HG02884 (cell line): Measurements from ENCODE around the gene ATOH8.

Source experiments
- ATAC-seq: cut with Tn5 transposase; IDR thresholded peaks from one replicate; pipeline ENCODE4 v1.9.1; 2021; ENCODE audit warnings: mild to moderate bottlenecking, moderate library complexity; ENCODE audit not compliant: unreplicated experiment

The ATOH8 gene

GRCh38 chr2:85718885-85719492, 34.8 kb upstream of the ATOH8 start:
- no peak for ATAC-seq

DNA sequence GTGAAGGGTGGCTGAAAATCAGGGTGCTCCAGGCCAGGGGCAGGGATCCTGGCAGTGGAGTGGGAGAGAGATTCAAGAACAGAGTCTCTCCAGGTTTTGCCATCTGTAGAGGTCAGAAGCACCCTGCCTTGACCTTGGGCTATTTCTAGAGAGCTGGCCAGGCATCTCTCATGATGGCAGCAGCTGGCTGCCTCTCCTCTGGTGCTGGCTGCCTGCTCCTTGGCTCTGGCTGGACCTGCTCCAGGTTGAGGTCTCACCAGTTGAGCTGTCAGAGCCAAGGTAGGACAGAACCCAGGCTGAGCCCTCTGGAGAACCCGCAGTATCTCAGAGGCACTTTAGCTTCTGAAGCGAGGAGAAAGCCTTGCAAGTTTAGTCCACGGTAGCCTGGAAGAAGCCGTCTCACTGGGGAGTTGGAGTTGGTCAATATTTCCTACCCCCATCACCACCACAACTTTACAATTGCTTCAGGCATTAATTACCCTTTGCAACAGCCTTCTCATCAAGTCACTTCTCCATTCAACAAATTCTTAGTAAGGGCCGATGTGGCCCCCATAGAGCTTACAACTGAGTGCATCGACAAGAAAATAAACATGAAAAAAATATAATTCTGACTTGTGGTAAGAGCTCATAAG, 34.1 kb upstream of the ATOH8 start:
- ATAC-seq, result no peak

- no peak for ATAC-seq
Measured at GRCh38 chr2:85720533-85720932, 33.3 kb upstream of the ATOH8 start.

DNA sequence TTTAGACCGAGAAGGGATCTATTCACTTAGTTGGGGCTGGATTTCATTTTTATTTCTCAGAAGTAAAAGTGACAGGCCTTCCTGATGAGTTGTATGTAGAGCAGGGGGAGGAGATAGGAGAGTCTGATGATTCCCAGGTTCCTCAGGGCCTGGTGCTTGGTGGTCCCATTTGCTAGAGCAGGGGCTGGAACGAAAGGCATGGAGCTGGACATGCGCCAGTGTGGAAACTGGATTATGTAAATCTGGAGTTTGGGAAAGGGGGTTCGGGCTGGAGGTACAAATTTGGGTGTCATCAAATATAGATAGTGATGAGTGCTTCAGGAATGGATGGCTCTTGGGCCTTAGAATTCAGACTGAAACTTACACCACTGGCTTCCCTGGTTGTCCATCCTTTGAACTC, 32.1 kb upstream of the ATOH8 start:
- ATAC-seq, result no peak

GRCh38 chr2:85722519-85722918, 31.3 kb upstream of the ATOH8 start:
- ATAC-seq, result no peak

DNA sequence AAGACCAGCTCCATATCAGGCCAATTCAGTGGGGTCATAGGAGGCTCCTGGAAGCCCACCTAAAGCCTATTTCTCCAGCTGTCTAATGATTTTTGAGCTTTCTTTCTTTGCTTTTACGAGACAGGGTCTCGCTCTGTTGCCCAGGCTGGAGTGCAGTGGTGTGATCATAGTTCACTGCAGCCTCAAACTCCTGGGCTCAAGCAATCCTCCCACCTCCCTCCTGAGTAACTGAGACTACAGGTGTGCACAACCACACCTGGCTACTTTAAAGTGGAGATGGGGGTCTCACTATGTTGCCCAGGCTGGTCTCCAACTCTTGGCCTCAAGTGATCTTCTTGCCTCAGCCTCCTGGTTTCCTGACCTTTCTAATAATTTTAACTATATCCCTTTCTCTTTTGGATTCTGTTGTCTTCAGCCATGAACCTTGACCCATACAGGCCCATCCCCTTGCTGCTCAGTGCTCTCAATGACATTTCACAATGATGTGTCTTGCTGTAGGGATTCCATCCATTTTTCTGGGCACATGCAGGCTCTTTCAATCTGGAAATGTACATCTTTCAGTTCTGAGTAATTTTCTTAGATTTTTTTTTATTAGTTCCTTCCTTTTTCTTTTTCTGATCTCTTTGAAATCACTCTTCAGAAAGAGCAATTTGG, 30.0 kb upstream of the ATOH8 start:
- no peak for ATAC-seq

DNA sequence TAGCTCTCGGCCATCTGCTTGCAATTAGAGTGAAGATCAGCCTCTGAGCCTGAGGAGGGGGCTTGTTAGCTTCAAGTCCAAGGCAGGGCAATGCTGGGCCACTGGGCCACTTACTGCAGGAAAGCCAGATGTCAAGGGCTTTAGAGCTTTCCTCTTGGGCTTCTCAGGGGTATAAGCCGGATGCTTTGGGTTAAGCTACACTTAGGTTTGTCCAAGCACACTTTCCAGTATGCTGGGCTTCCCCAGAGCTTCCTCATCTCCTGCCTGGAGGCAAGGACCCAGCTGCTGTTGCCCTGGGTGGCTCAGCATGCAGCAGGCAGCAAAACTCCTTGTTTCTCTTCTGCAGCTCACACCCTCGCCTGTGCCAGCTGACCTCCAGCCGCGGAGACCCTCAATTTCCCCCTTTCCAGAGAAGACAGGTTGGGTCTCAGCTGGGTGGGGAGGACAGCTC, 29.0 kb upstream of the ATOH8 start:
- no peak for ATAC-seq

DNA sequence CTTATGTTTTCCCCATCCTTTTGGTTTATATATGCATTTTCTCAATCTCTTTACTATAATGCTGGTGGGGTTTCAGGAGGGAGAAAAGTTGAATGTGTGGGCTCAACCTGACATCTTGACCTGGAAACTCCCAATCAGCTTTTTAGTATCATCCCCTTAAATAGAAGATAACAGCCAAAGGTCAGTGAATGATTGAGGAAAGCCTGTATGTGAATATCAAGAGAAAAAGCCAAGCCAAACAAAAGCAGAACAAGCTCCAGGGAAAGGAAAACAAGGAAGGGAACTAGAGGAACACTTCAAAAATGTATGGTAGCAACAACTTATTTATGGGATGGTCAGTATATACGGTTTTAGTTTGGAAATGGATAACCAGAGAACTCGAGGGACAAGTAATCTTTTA, 28.3 kb upstream of the ATOH8 start:
- ATAC-seq, result no peak

DNA sequence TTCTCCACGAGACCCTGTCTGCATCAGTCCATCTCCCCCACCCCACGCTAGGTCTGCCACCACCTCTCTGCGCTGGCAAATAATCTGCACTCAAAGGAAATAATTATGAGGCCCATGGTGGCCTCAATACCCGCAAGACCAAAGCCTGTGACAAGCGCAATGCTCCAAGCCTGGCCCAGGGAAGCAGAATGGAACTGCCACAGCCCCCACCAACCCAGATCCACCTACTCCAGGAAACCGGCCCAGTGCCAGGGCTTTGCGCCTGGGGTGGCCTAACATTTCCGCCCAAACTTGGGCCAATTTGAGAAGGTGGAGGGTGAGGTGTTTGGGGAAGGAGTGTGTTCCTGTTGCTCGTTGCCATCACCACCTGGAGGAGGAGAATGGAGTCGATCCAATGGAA, 26.0 kb upstream of the ATOH8 start:
- ATAC-seq, result no peak

GRCh38 chr2:85728342-85728741, 25.4 kb upstream of the ATOH8 start:
- ATAC-seq, result no peak

- peak; percentile 66 for ATAC-seq
Measured at GRCh38 chr2:85728883-85729824, 24.6 kb upstream of the ATOH8 start.

DNA sequence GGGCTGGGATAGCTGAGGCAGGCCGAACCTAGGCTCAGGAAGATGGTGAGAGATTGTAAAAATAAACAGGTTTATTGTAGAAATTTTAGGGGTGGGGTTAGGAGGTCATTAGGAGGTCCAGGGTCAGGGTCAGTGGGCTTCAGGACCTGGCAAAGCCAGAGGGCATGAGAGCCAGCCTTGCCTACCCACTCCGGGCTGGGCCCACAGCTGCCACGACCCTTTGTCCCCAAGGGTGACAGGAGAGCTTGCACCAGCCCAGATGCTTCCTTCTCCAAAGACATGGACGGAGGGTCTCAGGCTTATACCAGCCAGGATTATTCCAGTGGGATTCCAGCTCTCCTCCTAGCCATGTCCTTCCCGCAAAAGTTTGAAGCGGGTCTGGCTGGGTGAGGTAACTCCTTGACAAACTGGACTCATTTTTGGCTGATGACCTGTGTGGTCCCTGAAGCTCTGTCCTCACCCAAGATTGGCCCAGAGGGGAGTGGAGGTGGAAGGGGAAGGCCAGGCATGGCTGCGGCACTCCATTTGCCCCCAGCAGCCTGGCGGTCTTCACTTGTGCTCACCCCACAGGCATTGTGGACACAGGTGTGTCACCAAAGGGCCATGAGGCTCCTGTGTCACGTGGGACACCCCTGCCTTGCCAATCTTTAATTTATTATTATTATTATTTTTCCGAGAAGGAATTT, 23.8 kb upstream of the ATOH8 start:
- no peak for ATAC-seq

DNA sequence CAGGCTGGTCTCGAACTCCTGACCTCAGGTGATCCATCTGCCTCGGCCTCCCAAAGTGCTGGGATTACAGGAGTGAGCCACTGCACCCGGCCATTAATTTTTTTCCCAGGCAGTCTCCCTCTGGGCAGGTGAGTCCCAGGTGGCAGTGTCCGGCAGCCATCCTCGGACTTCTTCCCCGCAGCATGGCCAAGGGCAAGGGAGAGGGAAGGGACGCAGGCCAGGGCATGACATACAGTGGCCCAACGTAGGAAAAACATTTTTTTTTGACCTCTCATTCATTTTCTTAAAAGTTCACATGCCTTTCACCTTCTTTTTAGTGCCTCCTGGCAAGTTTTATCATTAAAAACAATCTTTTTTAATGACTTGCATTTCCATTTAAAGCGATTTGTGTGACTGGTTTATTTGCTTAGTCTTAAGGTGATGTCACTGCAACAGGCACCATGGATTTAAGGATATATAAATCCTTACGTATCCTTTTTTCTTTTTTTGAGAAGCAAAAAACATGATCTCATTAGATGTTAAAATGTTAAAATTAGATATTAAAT, 23.0 kb upstream of the ATOH8 start:
- ATAC-seq, result no peak

GRCh38 chr2:85731606-85732005, 22.2 kb upstream of the ATOH8 start:
- ATAC-seq, result no peak

GRCh38 chr2:85732467-85733120, 21.2 kb upstream of the ATOH8 start:
- ATAC-seq, result no peak

DNA sequence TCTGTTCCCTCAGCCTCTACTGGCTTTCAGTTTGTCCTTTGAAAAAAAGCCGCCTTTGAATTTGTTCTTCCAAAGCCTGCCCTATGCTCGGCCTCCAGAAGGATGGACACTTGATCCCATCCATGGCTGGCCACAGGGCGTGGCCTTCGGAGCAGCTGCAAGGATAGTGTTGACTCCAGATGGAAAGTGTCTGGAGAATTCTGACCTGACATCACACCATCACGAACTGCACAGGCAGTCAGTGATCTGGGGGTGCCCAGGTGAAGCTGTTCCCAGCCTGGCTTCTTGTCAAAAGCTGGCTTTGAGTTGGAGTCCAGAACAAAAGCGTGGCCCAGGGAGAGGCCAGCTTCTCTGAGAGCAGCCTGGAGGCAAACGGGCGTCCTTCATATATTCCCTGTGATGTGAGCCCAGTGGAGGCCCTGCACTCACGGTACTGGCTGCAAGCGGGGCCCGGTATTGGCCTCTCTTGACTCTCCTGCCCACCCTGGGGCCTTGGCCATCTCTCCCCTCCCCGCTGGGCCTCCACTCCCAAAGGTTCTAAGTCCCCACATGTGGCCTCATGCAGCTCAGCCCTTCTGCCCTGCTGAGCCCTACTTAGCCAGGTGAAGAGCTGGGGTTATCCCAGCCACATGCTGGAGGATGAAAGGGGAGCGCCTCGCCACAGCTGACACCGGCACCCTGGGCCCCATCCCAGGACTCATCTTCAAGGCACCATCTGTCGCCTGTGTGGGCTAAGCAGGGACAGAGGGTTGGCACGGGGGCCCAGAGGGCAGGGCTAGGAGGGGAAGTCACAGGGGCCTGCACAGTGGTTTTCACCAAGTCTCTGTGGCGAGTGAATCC, 20.4 kb upstream of the ATOH8 start:
- no peak for ATAC-seq

GRCh38 chr2:85734015-85734414, 19.8 kb upstream of the ATOH8 start:
- no peak for ATAC-seq

GRCh38 chr2:85734942-85735608, 18.7 kb upstream of the ATOH8 start:
- ATAC-seq, result no peak

DNA sequence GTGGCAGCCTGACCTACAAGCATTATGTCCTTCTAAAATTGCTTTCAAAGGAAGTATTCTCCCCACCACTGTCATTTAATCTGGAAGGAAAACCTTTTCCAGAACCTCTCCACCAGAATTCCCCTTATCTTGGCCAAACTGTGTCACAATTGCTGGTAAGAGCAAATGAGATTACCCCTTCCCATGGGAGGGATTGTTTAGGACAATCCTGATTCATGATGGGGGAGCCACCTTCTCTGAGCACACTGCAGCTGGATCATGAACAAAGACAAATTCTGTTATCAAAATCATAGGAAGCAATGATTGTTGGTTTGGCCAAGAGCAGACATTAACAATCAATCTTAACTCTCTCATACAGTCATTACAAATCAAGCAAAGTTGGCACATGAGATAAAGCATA, 18.1 kb upstream of the ATOH8 start:
- ATAC-seq, result no peak
